Trophoblast cell (in vitro differentiated cells and primary cell): ENCODE data around the gene NPBWR2.

ENCODE experiments used
- DNase-seq, 2 donors: peaks; one replicate each; pipeline ENCODE4 v3.0.0-alpha.2; 2016
- H2AFZ ChIP-seq: 2 replicates; pipeline ENCODE4 v1.6.1; 2013; ENCODE audit warnings: low read length, moderate library complexity, mild to moderate bottlenecking; ENCODE audit not compliant: insufficient read depth, poor library complexity
- H2AK5ac ChIP-seq: 2 replicates; pipeline ENCODE4 v1.6.1; 2013; ENCODE audit warnings: mild to moderate bottlenecking, low read length
- H2BK120ac ChIP-seq: 2 replicates; pipeline ENCODE4 v1.6.1; 2013; ENCODE audit warnings: low read length, mild to moderate bottlenecking, moderate library complexity; ENCODE audit not compliant: insufficient read depth, poor library complexity
- H2BK12ac ChIP-seq: 2 replicates; pipeline ENCODE4 v1.6.1; 2013; ENCODE audit warnings: mild to moderate bottlenecking, low read length, moderate library complexity
- H2BK5ac ChIP-seq: 2 replicates; pipeline ENCODE4 v1.6.1; 2013; ENCODE audit warnings: low read length, low read depth, moderate library complexity, mild to moderate bottlenecking; ENCODE audit not compliant: poor library complexity
- H3K14ac ChIP-seq: 2 replicates; pipeline ENCODE4 v1.6.1; 2013; ENCODE audit warnings: mild to moderate bottlenecking, low read length
- H3K18ac ChIP-seq: 2 replicates; pipeline ENCODE4 v1.6.1; 2013; ENCODE audit warnings: mild to moderate bottlenecking, low read length
- H3K23ac ChIP-seq: 2 replicates; pipeline ENCODE4 v1.6.1; 2013; ENCODE audit warnings: low read length
- H3K27ac ChIP-seq: 2 replicates; pipeline ENCODE4 v1.5.1; 2013; ENCODE audit warnings: low read depth, mild to moderate bottlenecking, inconsistent platforms, low read length, moderate library complexity
- H3K27me3 ChIP-seq: 2 replicates; pipeline ENCODE4 v1.6.1; 2013; ENCODE audit warnings: inconsistent platforms, mild to moderate bottlenecking, low read length, moderate library complexity; ENCODE audit not compliant: insufficient read depth
- H3K36me3 ChIP-seq, 2 experiments: 1 replicate in 1 of 2; 2 replicates in 1 of 2; pipeline ENCODE4 v1.6.1; 2013; ENCODE audit warnings: low read length in 2 of 2, mild to moderate bottlenecking in 2 of 2, moderate library complexity in 1 of 2; ENCODE audit not compliant: insufficient read depth in 2 of 2, control insufficient read depth in 1 of 2
- H3K4ac ChIP-seq: 2 replicates; pipeline ENCODE4 v1.6.1; 2013; ENCODE audit warnings: low read depth, mild to moderate bottlenecking, low read length, moderate library complexity
- H3K4me1 ChIP-seq, 2 experiments: 1 replicate in 1 of 2; 2 replicates in 1 of 2; pipeline ENCODE4 v1.6.1; 2013; ENCODE audit warnings: low read length in 2 of 2, mild to moderate bottlenecking in 2 of 2, moderate library complexity in 1 of 2; ENCODE audit not compliant: insufficient read depth in 2 of 2, control insufficient read depth in 1 of 2
- H3K4me2 ChIP-seq: 2 replicates; pipeline ENCODE4 v1.6.1; 2013; ENCODE audit warnings: inconsistent platforms, mild to moderate bottlenecking, low read length, moderate library complexity
- H3K4me3 ChIP-seq: 2 replicates; pipeline ENCODE4 v1.5.1; 2013; ENCODE audit warnings: mild to moderate bottlenecking, low read depth, low read length, inconsistent platforms
- H3K79me1 ChIP-seq: one replicate; pipeline ENCODE4 v1.6.1; 2013; ENCODE audit warnings: low read length
- H3K79me2 ChIP-seq: 2 replicates; pipeline ENCODE4 v1.6.1; 2013; ENCODE audit warnings: low read length, mild to moderate bottlenecking; ENCODE audit not compliant: control insufficient read depth, insufficient read depth, poor library complexity
- H3K9ac ChIP-seq: 2 replicates; pipeline ENCODE4 v1.6.1; 2013; ENCODE audit warnings: mild to moderate bottlenecking, low read length
- H3K9me3 ChIP-seq: 2 replicates; pipeline ENCODE4 v1.6.1; 2013; ENCODE audit warnings: low read depth, mild to moderate bottlenecking, control low read depth, inconsistent platforms, low read length; ENCODE audit not compliant: insufficient read depth
- H4K12ac ChIP-seq: 2 replicates; pipeline ENCODE4 v1.6.1; 2013; ENCODE audit warnings: low read depth, mild to moderate bottlenecking, low read length, moderate library complexity
- H4K8ac ChIP-seq: 2 replicates; pipeline ENCODE4 v1.6.1; 2013; ENCODE audit warnings: low read depth, mild to moderate bottlenecking, low read length, moderate library complexity
- H4K91ac ChIP-seq: one replicate; pipeline ENCODE4 v1.6.1; 2013; ENCODE audit warnings: low read depth, mild to moderate bottlenecking, low read length, moderate library complexity
- WGBS: extraction: QIAGEN DNeasy Blood & Tissue Kit; methylation state at CpG from one replicate; pipeline ENCODE4 v1.1.7; 2013; ENCODE audit warnings: missing lambda C conversion rate; ENCODE audit not compliant: insufficient read length, insufficient coverage; ENCODE audit errors: extremely low coverage; 5-methylcytosine and 5-hydroxymethylcytosine counted together

NPBWR2 gene

DNA sequence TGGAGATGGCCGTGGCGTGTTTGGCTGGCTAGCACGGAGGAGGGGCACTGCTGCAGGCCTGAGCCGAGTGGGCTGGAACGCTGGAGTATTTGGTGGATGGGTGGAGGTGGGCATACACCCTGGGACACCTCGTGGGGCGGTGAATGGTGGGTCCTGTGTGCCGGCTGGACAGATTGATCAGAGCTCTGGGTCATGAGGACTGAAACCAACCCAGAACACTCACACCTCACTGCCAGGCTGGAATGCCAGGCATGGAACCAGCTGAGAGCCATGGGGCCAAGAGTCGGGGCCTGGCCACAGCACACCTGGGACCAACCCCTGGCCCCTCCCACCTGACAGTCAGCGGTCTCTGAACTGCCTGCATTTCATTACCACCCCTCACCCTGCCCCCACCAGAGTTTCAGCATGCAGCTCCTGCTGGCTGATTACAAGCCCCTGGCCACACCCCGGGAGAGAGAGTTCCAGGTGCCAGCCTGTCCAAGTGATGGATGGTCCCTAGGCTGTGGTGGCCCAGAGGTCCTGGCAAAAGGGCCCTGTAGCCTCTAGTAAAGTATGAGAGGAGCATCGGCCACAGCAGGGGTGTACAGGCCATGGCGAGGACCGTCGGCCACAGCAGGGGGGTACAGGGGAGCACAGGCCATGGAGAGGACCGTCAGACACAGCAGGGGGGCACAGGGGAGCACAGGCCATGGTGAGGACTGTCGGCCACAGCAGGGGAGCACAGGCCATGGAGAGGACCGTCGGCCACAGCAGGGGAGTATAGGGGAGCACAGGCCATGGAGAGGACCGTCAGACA is 3.3 kb downstream of the NPBWR2 start:
- H2BK120ac ChIP-seq: no peak overlapping the region
- no peak overlapping the region for H3K4me3 ChIP-seq
- H4K91ac ChIP-seq: no peak overlapping the region
- no peak overlapping the region for H2AK5ac ChIP-seq
- no peak overlapping the region for H3K14ac ChIP-seq
- no peak overlapping the region for H4K8ac ChIP-seq
- peaks cover 6% of the 10 kb centered on the region for H3K27me3 ChIP-seq
- no peak overlapping the region for H4K12ac ChIP-seq
- no peak overlapping the region for H3K27ac ChIP-seq
- DNase-seq: no peak
- no peaks in the 10 kb centered on the region for H3K79me1 ChIP-seq
- no CpG with 5 or more reads among the region's 20 CpGs for WGBS
- no peak overlapping the region for H2BK5ac ChIP-seq
- H3K9ac ChIP-seq: no peak overlapping the region
- peaks cover 1% of the 10 kb centered on the region for H3K9me3 ChIP-seq
- no peaks in the 10 kb centered on the region for H3K79me2 ChIP-seq
- H2AFZ ChIP-seq: no peak overlapping the region
- no peak overlapping the region for H3K4ac ChIP-seq
- no peak overlapping the region for H3K4me2 ChIP-seq
- H3K4me1 ChIP-seq: peaks cover 0 to 2% of the 10 kb centered on the region in 2 experiments
- H3K18ac ChIP-seq: no peak overlapping the region
- H3K23ac ChIP-seq: no peak overlapping the region
- no peaks in the 10 kb centered on the region for H3K36me3 ChIP-seq
- no peak overlapping the region for H2BK12ac ChIP-seq

DNA sequence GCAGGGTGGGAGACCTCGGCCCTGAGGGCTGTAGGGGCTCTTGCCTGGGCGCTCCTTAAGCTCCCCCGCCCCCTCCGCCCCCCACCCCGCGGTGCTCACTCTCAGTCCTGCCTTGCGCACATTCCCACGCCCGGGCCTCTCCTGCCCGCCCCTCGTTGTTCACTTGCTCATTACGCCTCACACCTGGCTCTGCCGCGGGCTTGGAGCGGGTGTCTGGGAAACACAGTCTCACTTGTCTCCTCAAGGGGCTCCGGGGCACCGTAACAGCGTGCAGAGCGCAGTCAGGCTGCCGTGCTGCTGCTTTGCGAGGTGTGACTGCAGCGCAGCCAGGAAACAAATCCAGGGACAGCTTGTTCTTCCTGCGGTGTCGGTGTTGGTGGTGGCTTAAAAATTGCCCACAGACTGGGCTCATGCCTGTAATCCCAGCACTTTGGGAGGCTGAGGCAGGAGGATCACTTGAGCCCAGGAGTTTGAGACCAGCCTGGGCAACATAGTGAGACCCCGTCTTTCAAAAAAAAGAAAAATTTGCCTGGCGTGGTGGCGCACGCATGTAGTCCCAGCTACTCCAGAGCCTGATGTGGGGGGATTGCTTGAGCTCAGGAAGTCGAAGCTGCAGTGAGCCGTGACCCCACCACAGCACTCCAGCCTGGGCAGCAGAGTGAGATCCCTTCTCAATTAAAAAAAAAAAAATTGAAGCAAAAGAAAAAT is 4.6 kb downstream of the NPBWR2 start:
- H2AFZ ChIP-seq: peak overlapping the region; percentile 32
- H3K27ac ChIP-seq: no peak overlapping the region
- no peaks in the 10 kb centered on the region for H3K36me3 ChIP-seq
- H3K79me1 ChIP-seq: no peaks in the 10 kb centered on the region
- no peak overlapping the region for H3K18ac ChIP-seq
- no peak overlapping the region for H2BK5ac ChIP-seq
- no peak overlapping the region for H2BK12ac ChIP-seq
- H3K4me2 ChIP-seq: peak overlapping the region; percentile 52
- H3K4me3 ChIP-seq: no peak overlapping the region
- H4K12ac ChIP-seq: no peak overlapping the region
- H2BK120ac ChIP-seq: no peak overlapping the region
- H4K91ac ChIP-seq: no peak overlapping the region
- H3K9me3 ChIP-seq: peaks cover 4% of the 10 kb centered on the region
- no peak for DNase-seq
- no peak overlapping the region for H3K23ac ChIP-seq
- no peak overlapping the region for H4K8ac ChIP-seq
- no peak overlapping the region for H2AK5ac ChIP-seq
- no peak overlapping the region for H3K14ac ChIP-seq
- H3K9ac ChIP-seq: no peak overlapping the region
- no peaks in the 10 kb centered on the region for H3K79me2 ChIP-seq
- peaks cover 0 to 2% of the 10 kb centered on the region in 2 experiments for H3K4me1 ChIP-seq
- no peak overlapping the region for H3K4ac ChIP-seq
- peaks cover 6% of the 10 kb centered on the region for H3K27me3 ChIP-seq
- WGBS: no CpG with 5 or more reads among the region's 30 CpGs

DNA sequence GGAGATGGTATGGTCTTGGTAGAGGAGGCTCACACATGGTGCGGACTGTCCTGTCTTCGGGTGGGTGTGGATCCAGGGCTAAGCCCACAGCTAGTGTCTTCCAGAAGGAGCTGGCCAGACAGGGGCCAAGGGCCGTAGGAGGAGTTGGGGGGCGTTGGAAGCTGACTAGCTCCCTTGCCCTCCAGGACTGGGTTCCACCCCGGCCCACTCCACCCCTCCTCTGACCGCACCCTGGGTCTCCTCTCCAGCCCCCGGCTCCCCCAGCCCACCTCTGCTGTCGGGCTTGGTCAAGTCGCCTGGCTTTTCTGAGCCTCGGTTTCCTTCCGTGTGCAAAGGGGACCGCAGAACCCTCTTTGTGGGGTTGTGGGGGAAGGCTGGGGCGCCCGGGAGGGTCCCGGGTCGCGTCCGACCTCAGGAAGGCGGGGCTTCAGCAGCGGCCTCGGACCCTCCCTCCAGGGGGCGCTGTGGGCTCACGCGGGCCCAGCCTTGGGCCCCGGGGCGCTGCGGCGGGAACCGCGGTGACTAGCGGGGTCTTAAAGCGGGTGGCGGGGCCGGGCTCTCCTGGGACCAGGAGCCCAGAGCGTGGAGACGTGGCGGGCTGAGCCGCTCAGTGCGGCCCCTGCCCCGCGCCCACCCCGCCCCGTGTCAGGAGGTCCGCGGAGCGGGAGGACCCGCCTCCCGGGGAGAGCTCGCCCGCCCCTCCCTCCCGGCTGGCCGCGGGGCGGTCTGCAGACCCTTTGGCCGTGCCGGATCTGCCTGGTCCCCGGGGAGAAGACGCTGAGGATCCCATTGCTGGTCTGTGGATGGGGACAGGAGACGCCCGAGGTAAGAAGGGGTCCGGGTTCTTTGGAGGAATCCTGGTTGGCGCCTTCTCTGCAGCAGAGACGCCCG is 5.4 kb downstream of the NPBWR2 start:
- Histone ChIP-seq H3K23ac (no peak overlapping the region), H2AFZ (no peak overlapping the region), H3K79me1 (no peaks in the 10 kb centered on the region), H3K9me3 (peaks cover 4% of the 10 kb centered on the region), H3K27me3 (peaks cover 6% of the 10 kb centered on the region), H4K12ac (no peak overlapping the region), H3K9ac (no peak overlapping the region), H3K4ac (no peak overlapping the region), H3K79me2 (no peaks in the 10 kb centered on the region), H2BK12ac (no peak overlapping the region), H2BK5ac (no peak overlapping the region), H4K8ac (no peak overlapping the region), H3K4me3 (no peak overlapping the region), H3K18ac (no peak overlapping the region), H3K27ac (no peak overlapping the region), H3K14ac (no peak overlapping the region), H2AK5ac (no peak overlapping the region), H3K4me2 (peak overlapping the region; percentile 52), H3K36me3 (no peaks in the 10 kb centered on the region), H4K91ac (no peak overlapping the region), H2BK120ac (no peak overlapping the region), H3K4me1 (peaks cover 0 to 2% of the 10 kb centered on the region in 2 experiments)
- peak in 1 of 2 donors; percentile 24 for DNase-seq
- WGBS: no CpG with 5 or more reads among the region's 64 CpGs

DNA sequence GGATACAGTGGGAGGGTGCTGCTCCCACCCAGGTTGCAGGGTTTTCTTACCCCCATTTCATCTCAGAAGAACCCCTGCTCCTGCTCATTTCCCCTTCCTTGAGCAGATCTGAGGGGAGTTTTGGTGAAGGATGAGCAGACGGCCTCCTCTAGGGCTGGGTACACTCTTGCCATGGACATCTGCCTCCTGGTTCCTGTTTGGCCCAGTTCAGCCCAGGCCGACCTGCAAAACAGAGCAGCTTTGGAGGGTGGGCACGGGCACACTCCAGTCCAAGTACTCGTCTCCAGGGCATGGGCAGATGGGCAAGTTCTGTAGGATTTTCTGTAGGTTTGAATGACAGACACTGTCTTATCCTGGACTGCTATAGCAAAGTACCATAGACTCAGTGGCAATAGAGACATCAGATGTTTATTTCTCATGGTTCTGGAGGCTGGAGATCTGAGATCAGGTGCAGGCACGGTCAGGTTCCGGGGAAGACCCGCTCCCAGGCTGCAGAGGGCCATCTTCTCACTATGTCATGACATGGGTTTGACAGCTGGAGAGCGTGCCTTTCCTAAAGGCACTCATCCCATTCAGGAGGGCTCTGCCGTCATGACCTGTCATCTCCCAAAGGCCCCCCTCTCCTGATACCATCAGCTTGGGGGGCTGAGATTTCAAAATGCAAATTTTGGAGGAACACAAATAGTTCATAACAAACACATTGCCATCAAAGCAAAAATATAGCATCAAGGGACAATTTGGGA is 6.2 kb downstream of the NPBWR2 start:
- no peaks in the 10 kb centered on the region for H3K36me3 ChIP-seq
- H4K8ac ChIP-seq: no peak overlapping the region
- H2BK120ac ChIP-seq: no peak overlapping the region
- H3K27me3 ChIP-seq: peaks cover 6% of the 10 kb centered on the region
- H3K9ac ChIP-seq: no peak overlapping the region
- no peak overlapping the region for H4K12ac ChIP-seq
- H3K79me2 ChIP-seq: no peaks in the 10 kb centered on the region
- no peak for DNase-seq
- no peaks in the 10 kb centered on the region for H3K79me1 ChIP-seq
- H2AFZ ChIP-seq: no peak overlapping the region
- no peak overlapping the region for H2AK5ac ChIP-seq
- no peak overlapping the region for H3K14ac ChIP-seq
- no CpG with 5 or more reads among the region's 9 CpGs for WGBS
- H3K4me1 ChIP-seq: peaks cover 0 to 2% of the 10 kb centered on the region in 2 experiments
- H2BK5ac ChIP-seq: no peak overlapping the region
- no peak overlapping the region for H2BK12ac ChIP-seq
- H3K9me3 ChIP-seq: peaks cover 9% of the 10 kb centered on the region
- no peak overlapping the region for H3K4ac ChIP-seq
- H3K27ac ChIP-seq: no peak overlapping the region
- H3K23ac ChIP-seq: no peak overlapping the region
- H3K4me2 ChIP-seq: no peak overlapping the region
- H4K91ac ChIP-seq: no peak overlapping the region
- no peak overlapping the region for H3K4me3 ChIP-seq
- no peak overlapping the region for H3K18ac ChIP-seq
